GM12878 (cell line): Measurements from ENCODE around the gene ARHGAP32. TPM values are rescaled to one million over a fixed set of nuclear protein-coding genes. Genes with fewer than 3 reads are reported as not detected.

ENCODE experiments used
- ATAC-seq: fragments of 200-7000 bp; cut with Tn5 transposase; 3 replicates; pipeline ENCODE4 v1.9.1; 2020; ENCODE audit warnings: mild to moderate bottlenecking, moderate library complexity
- BruUV-seq: library from RNA; stranded (reverse); fragments of 400-500 nt; replicated peaks from 2 replicates; lab custom pipeline; 2021; lab: Mats Ljungman, UMichigan
- CTCF ChIA-PET: fragments of 300-600 bp; sonication (Branson Sonifier 250); formaldehyde crosslinking; extraction: SDS; loops from one replicate; lab custom pipeline; 2021; ENCODE audit warnings: inconsistent platforms; lab: Yijun Ruan, JAX
- POLR2A ChIA-PET: fragments of 350-600 bp; formaldehyde crosslinking; extraction: SDS; loops from one replicate; lab custom pipeline; 2021; ENCODE audit warnings: inconsistent platforms; lab: Charles Lee
- RAD21 ChIA-PET: fragments of 300-600 bp; sonication (Branson Sonifier 250); formaldehyde crosslinking; loops from one replicate; lab custom pipeline; 2023; ENCODE audit warnings: antibody characterized with exemption; ENCODE audit not compliant: unreplicated experiment; lab: Charles Lee
- SMC1A ChIA-PET: fragments of 300-600 bp; sonication (Branson Sonifier 250); formaldehyde crosslinking; loops from one replicate; lab custom pipeline; 2023; ENCODE audit not compliant: unreplicated experiment, uncharacterized antibody; lab: Charles Lee
- DNase-seq: peaks from one replicate; pipeline ENCODE4 v3.0.0-alpha.2; 2011; ENCODE audit warnings: low read depth, low spot score
- FAIRE-seq: peaks from 3 replicates; lab custom pipeline; 2011; peaks lifted over from hg19 to GRCh38; lab: Jason Lieb, UNC
- H2AFZ ChIP-seq: 2 replicates; pipeline ENCODE4 v1.6.0; 2011; ENCODE audit warnings: low read depth, low read length, control low read depth; ENCODE audit not compliant: control insufficient read depth
- H3K27ac ChIP-seq: 2 replicates; pipeline ENCODE4 v1.5.1; 2011; ENCODE audit warnings: control low read depth; ENCODE audit not compliant: control insufficient read depth, insufficient read depth
- H3K27me3 ChIP-seq, 2 experiments: replicated peaks in 1 of 2; 2 replicates each; pipeline versions ENCODE4 v1.6.0 to v1.6.1; 2011; ENCODE audit warnings: low read length in 1 of 2; ENCODE audit not compliant: control insufficient read depth in 2 of 2, insufficient read depth in 2 of 2
- H3K36me3 ChIP-seq, 2 experiments: 2 replicates each; pipeline ENCODE4 v1.5.1; 2011; ENCODE audit warnings: low read length in 1 of 2; ENCODE audit not compliant: control insufficient read depth in 2 of 2, insufficient read depth in 2 of 2
- H3K4me1 ChIP-seq: 2 replicates; pipeline ENCODE4 v1.6.1; 2011; ENCODE audit warnings: mild to moderate bottlenecking, low read length, moderate library complexity, mixed read lengths; ENCODE audit not compliant: control insufficient read depth, insufficient read depth
- H3K4me2 ChIP-seq: 2 replicates; pipeline ENCODE4 v1.6.0; 2011; ENCODE audit warnings: control low read depth; ENCODE audit not compliant: control insufficient read depth, insufficient read depth
- H3K4me3 ChIP-seq: fragments of 200-600 bp; sonication (generic); 2 replicates; pipeline ENCODE4 v1.5.1; 2016
- H3K79me2 ChIP-seq: 2 replicates; pipeline ENCODE4 v1.6.0; 2011; ENCODE audit warnings: low read length; ENCODE audit not compliant: control insufficient read depth, insufficient read depth
- H3K9ac ChIP-seq: 2 replicates; pipeline ENCODE4 v1.8.0; 2011; ENCODE audit warnings: low read length, control low read depth, mixed read lengths; ENCODE audit not compliant: control insufficient read depth, insufficient read depth
- H3K9me3 ChIP-seq: replicated peaks from 3 replicates; pipeline ENCODE4 v1.5.1; 2011; ENCODE audit warnings: mild to moderate bottlenecking, low read length; ENCODE audit not compliant: control insufficient read depth, insufficient read depth
- H4K20me1 ChIP-seq: 2 replicates; pipeline ENCODE4 v1.6.0; 2011; ENCODE audit not compliant: control insufficient read depth, insufficient read depth
- RFX5 ChIP-seq: IDR thresholded peaks from 2 replicates; pipeline ENCODE4 v1.6.1; 2011; ENCODE audit warnings: low read depth, low read length, improper control_type of control experiment
- ZBTB40 ChIP-seq: fragments of 450-650 bp; IDR thresholded peaks from 2 replicates; pipeline ENCODE4 v1.6.1; 2016; ENCODE audit warnings: mild to moderate bottlenecking, moderate library complexity, borderline replicate concordance
- WGBS: methylation state at CpG from one replicate; pipeline ENCODE4 v1.1.6; 2016; ENCODE audit warnings: low lambda C conversion rate; ENCODE audit not compliant: insufficient replicate concordance, insufficient coverage; ENCODE audit errors: missing lambda C conversion rate; 5-methylcytosine and 5-hydroxymethylcytosine counted together
- in situ Hi-C: fragments of 300-500 bp; cut with MboI; formaldehyde crosslinking; loops from 9 replicates; pipeline ENCODE4 v1.14.3; 2018; ENCODE audit warnings: mixed read lengths
- intact Hi-C: fragments of 100-400 bp; cut with micrococcal nuclease; formaldehyde crosslinking; loops from one replicate; pipeline ENCODE4 v1.14.2; 2022; ENCODE audit not compliant: unreplicated experiment
- polyA plus RNA-seq, 11 experiments: library from polyadenylated mRNA; depleted of rRNA in 4 of 11; unstranded in 6 of 11; stranded (reverse) in 5 of 11; fragments of >200 nt; fragmentation: Nextera tagmentation in 4 of 11; fragmentation: Illumina TruSeq in 1 of 11; extraction: Ambion mirVana in 4 of 11; extraction: Trizol in 1 of 11; gene quantifications; 1 replicate in 1 of 11; 2 replicates in 10 of 11; pipeline versions ENCODE4 v1.2.1 to v1.2.3, GENCODE V29; 2011 to 2016; ENCODE audit warnings: inconsistent platforms in 2 of 11, missing spikeins in 2 of 11, low read depth in 1 of 11
- total RNA-seq, 4 experiments: library from RNA; depleted of rRNA in 3 of 4; stranded (reverse); fragments of >200 nt in 3 of 4; fragmentation: Illumina TruSeq in 1 of 4; extraction: Trizol in 1 of 4; gene quantifications; 2 replicates each; pipeline versions ENCODE4 v1.2.1 to v1.2.3, GENCODE V29; 2013 to 2021

ARHGAP32 gene
- total and polyA plus RNA-seq, 10 of the 15 experiments (the other 5 are each of a cell fraction or from before 2014, with no cell fraction given), result under 0.01 to 0.46 (median 0.12) TPM; not detected in 1

GRCh38 chr11:128924510-128925249 lies 267.4 kb downstream of the ARHGAP32 start:
- intact Hi-C loops, result no loop called here
- no peak for ATAC-seq
- H3K36me3 ChIP-seq, result no peaks in the 10 kb centered on the region
- H3K9ac ChIP-seq, result no peak overlapping the region
- SMC1A ChIA-PET, result interaction anchor here (1.0 kb wide), 1 partner anchor 11 kb away, joined by 3 read pairs; no protein-coding TSS in a partner anchor
- H3K4me2 ChIP-seq, result no peak overlapping the region
- no peak for TF ChIP-seq ZBTB40
- TF ChIP-seq RFX5, result no peak
- no peaks in the 10 kb centered on the region for H3K27me3 ChIP-seq
- no peak overlapping the region for H2AFZ ChIP-seq
- H3K4me3 ChIP-seq, result no peak overlapping the region
- H4K20me1 ChIP-seq, result no peaks in the 10 kb centered on the region
- FAIRE-seq, result no peak
- in situ Hi-C loops, result no loop called here
- RAD21 ChIA-PET, result interaction anchor here (1.0 kb wide), 1 partner anchor 32 kb away, joined by 3 read pairs; no protein-coding TSS in a partner anchor
- WGBS, result 41% methylated on average over 16 of the region's 16 CpGs
- no peaks in the 10 kb centered on the region for H3K9me3 ChIP-seq
- peaks cover 5% of the 10 kb centered on the region for H3K4me1 ChIP-seq
- no peaks in the 10 kb centered on the region for H3K79me2 ChIP-seq
- BruUV-seq, result no TSS peak
- POLR2A ChIA-PET, result no interaction called here
- H3K27ac ChIP-seq, result no peak overlapping the region
- CTCF ChIA-PET, result interaction anchor here (0.6 to 2.7 kb wide), 5 partner anchors 19 to 67 kb away, joined by 3 to 8 read pairs (median 6); no protein-coding TSS in a partner anchor
- no peak for DNase-seq
